T-helper 17 cell (primary cell): ENCODE measurements around the gene MYCL. TPM values are rescaled to one million over a fixed set of nuclear protein-coding genes. Genes with fewer than 3 reads are reported as not detected.
A peak's percentile ranks its signal among the peaks of the same experiment; 100 is the strongest.

ENCODE experiments used
- ATAC-seq: fragments of 150-1000 bp; cut with Tn5 transposase; 2 replicates; pipeline ENCODE4 v1.10.0; 2021; ENCODE audit warnings: mild to moderate bottlenecking, moderate library complexity
- DNase-seq, 3 donors: peaks; one replicate each; pipeline versions ENCODE4 v3.0.0 to v3.0.0-alpha.2; 2020 to 2021
- H3K9me3 ChIP-seq: one replicate; pipeline ENCODE4 v1.7.0; 2013; ENCODE audit warnings: low read length, mild to moderate bottlenecking; ENCODE audit not compliant: control insufficient read depth, poor library complexity, severe bottlenecking
- H3K27ac Mint-ChIP-seq: one replicate; pipeline ENCODE4 v1.8.0; 2022; ENCODE audit warnings: mild to moderate bottlenecking, moderate library complexity, mixed read lengths
- H3K27me3 Mint-ChIP-seq: one replicate; pipeline ENCODE4 v1.8.0; 2022; ENCODE audit warnings: mixed read lengths
- H3K36me3 Mint-ChIP-seq: one replicate; pipeline ENCODE4 v1.8.0; 2022; ENCODE audit warnings: low read depth, mixed read lengths
- H3K4me1 Mint-ChIP-seq: one replicate; pipeline ENCODE4 v1.8.0; 2022; ENCODE audit warnings: mild to moderate bottlenecking, mixed read lengths
- H3K4me3 Mint-ChIP-seq: one replicate; pipeline ENCODE4 v1.8.0; 2022; ENCODE audit warnings: mild to moderate bottlenecking, moderate library complexity, mixed read lengths
- total RNA-seq, 4 donors: library from RNA in 2 of 4; stranded (reverse) in 2 of 4; gene quantifications; one replicate each; pipeline ENCODE4 v1.2.3 and lab custom pipeline; 2022 to 2026

Gene MYCL
- total RNA-seq (1 to 10 TPM in 1 of 2 donors, under 1 TPM in 1; 0.68 to 1.2 TPM), total RNA-seq (lab: John Stamatoyannopoulos, UW) (0 to 0.15 reads per million in 2 donors)

GRCh38 chr1:39901714-39902459 lies at the start of gene MYCL:
Gene MYCL (minus strand): TSS chr1:39901917. CDS start chr1:39901434, 483 bp downstream.
- ATAC-seq = peak; percentile 85
- Mint-ChIP-seq H3K4me3 (peak within 1 kb of the TSS; percentile 80), H3K27ac (no peak within 1 kb of the TSS), H3K36me3 (no peaks in the 10 kb centered on the region), H3K4me1 (peaks cover 4% of the 10 kb centered on the region), H3K27me3 (peaks cover 57% of the 10 kb centered on the region)
- peak; percentile 57 to 64 (median 61) for DNase-seq
- H3K9me3 ChIP-seq = no peaks in the 10 kb centered on the region

GRCh38 chr1:39949891-39950290 lies 48.2 kb upstream of the MYCL start:
- H3K9me3 ChIP-seq = no peaks in the 10 kb centered on the region
- Mint-ChIP-seq H3K4me3 (no peak overlapping the region), H3K4me1 (peaks cover 6% of the 10 kb centered on the region), H3K27me3 (no peaks in the 10 kb centered on the region), H3K27ac (no peak overlapping the region), H3K36me3 (no peaks in the 10 kb centered on the region)
- DNase-seq (no peak), ATAC-seq (no peak)

GRCh38 chr1:39947260-39947659 lies 45.5 kb upstream of the MYCL start:
- Mint-ChIP-seq H3K27ac (no peak overlapping the region), H3K4me3 (no peak overlapping the region), H3K27me3 (no peaks in the 10 kb centered on the region), H3K4me1 (no peaks in the 10 kb centered on the region), H3K36me3 (no peaks in the 10 kb centered on the region)
- no peaks in the 10 kb centered on the region for H3K9me3 ChIP-seq
- ATAC-seq (no peak), DNase-seq (no peak)

- Mint-ChIP-seq H3K27me3 (no peaks in the 10 kb centered on the region), H3K27ac (no peak overlapping the region), H3K36me3 (no peaks in the 10 kb centered on the region), H3K4me1 (no peaks in the 10 kb centered on the region), H3K4me3 (no peak overlapping the region)
- DNase-seq (no peak), ATAC-seq (no peak)
- no peaks in the 10 kb centered on the region for H3K9me3 ChIP-seq
Observed at GRCh38 chr1:39946216-39946615, 44.5 kb upstream of the MYCL start.

- Mint-ChIP-seq H3K27me3 (no peaks in the 10 kb centered on the region), H3K4me1 (no peaks in the 10 kb centered on the region), H3K36me3 (no peaks in the 10 kb centered on the region), H3K27ac (no peak overlapping the region), H3K4me3 (no peak overlapping the region)
- ATAC-seq (no peak), DNase-seq (no peak)
- no peaks in the 10 kb centered on the region for H3K9me3 ChIP-seq
Observed at GRCh38 chr1:39944410-39945112, 42.8 kb upstream of the MYCL start.

GRCh38 chr1:39943471-39944290 lies 42.0 kb upstream of the MYCL start:
- Mint-ChIP-seq H3K4me1 (no peaks in the 10 kb centered on the region), H3K27ac (no peak overlapping the region), H3K4me3 (no peak overlapping the region), H3K36me3 (no peaks in the 10 kb centered on the region), H3K27me3 (no peaks in the 10 kb centered on the region)
- ATAC-seq (no peak), DNase-seq (no peak)
- H3K9me3 ChIP-seq = no peaks in the 10 kb centered on the region

GRCh38 chr1:39940980-39941871 lies 39.5 kb upstream of the MYCL start:
- H3K4me3 Mint-ChIP-seq = no peak overlapping the region

GRCh38 chr1:39940253-39940652 lies 38.5 kb upstream of the MYCL start:
- Mint-ChIP-seq H3K36me3 (no peaks in the 10 kb centered on the region), H3K4me3 (no peak overlapping the region), H3K27me3 (no peaks in the 10 kb centered on the region), H3K27ac (no peak overlapping the region), H3K4me1 (peaks cover 8% of the 10 kb centered on the region)
- no peak for DNase-seq
- ATAC-seq = no peak
- no peaks in the 10 kb centered on the region for H3K9me3 ChIP-seq

More at GRCh38 chr1:39940980-39941871, 39.5 kb upstream of the MYCL start:
- H3K4me1 Mint-ChIP-seq = peaks cover 4% of the 10 kb centered on the region
- ATAC-seq = no peak
- no peak overlapping the region for H3K27ac Mint-ChIP-seq
- no peaks in the 10 kb centered on the region for H3K9me3 ChIP-seq
- H3K36me3 Mint-ChIP-seq = no peaks in the 10 kb centered on the region
- no peak for DNase-seq
- H3K27me3 Mint-ChIP-seq = no peaks in the 10 kb centered on the region

- no peak overlapping the region for H3K4me3 Mint-ChIP-seq
- DNase-seq (no peak), ATAC-seq (no peak)
- no peaks in the 10 kb centered on the region for H3K9me3 ChIP-seq
- peaks cover 6% of the 10 kb centered on the region for H3K27me3 Mint-ChIP-seq
- H3K4me1 Mint-ChIP-seq = peaks cover 14% of the 10 kb centered on the region
- H3K36me3 Mint-ChIP-seq = no peaks in the 10 kb centered on the region
- no peak overlapping the region for H3K27ac Mint-ChIP-seq
Observed at GRCh38 chr1:39938856-39939255, 37.1 kb upstream of the MYCL start.

- peaks cover 16% of the 10 kb centered on the region for H3K4me1 Mint-ChIP-seq
- no peaks in the 10 kb centered on the region for H3K36me3 Mint-ChIP-seq
- ATAC-seq (no peak), DNase-seq (no peak)
- no peak overlapping the region for H3K27ac Mint-ChIP-seq
- H3K27me3 Mint-ChIP-seq = peaks cover 8% of the 10 kb centered on the region
- H3K4me3 Mint-ChIP-seq = no peak overlapping the region
- H3K9me3 ChIP-seq = no peaks in the 10 kb centered on the region
Observed at GRCh38 chr1:39936724-39937491, 35.2 kb upstream of the MYCL start.

- Mint-ChIP-seq H3K4me3 (no peak overlapping the region), H3K27me3 (peaks cover 14% of the 10 kb centered on the region), H3K36me3 (no peaks in the 10 kb centered on the region), H3K4me1 (peaks cover 19% of the 10 kb centered on the region), H3K27ac (peak overlapping the region; percentile 62)
- DNase-seq (no peak), ATAC-seq (no peak)
- no peaks in the 10 kb centered on the region for H3K9me3 ChIP-seq
Observed at GRCh38 chr1:39933956-39934941, 32.5 kb upstream of the MYCL start.
